WTC11 (cell line): Measurements from ENCODE around the gene IRX5.

ENCODE experiments used
- CTCF ChIP-seq: fragments of 200-600 bp; IDR thresholded peaks from 2 replicates; pipeline ENCODE4 v1.8.0; 2022; ENCODE audit warnings: antibody characterized with exemption
- JAZF1 ChIP-seq: fragments of 250-450 bp; sonication (Bioruptor Pico); IDR thresholded peaks from 2 replicates; pipeline ENCODE4 v1.9.0; 2021; ENCODE audit warnings: moderate library complexity, mild to moderate bottlenecking, inconsistent platforms

- TF ChIP-seq CTCF (no peak), JAZF1 (no peak)
Measured at GRCh38 chr16:54965464-54965863, 34.8 kb downstream of the IRX5 start.
